Stimulated activated memory B cell treated with anti-CD40 and anti-IgM and Interleukin-4, amounts not matched to agents 10 μg/mL and 1 μg/mL and 100 μg/mL, for 72 hours (primary cell): ENCODE data around the gene OIT3.

ENCODE experiments used
- ATAC-seq: fragments of 150-1000 bp; cut with Tn5 transposase; 2 replicates; pipeline ENCODE4 v1.10.0; 2021
- H3K27ac Mint-ChIP-seq: one replicate; pipeline ENCODE4 v1.8.0; 2022; ENCODE audit warnings: mild to moderate bottlenecking, mixed read lengths
- H3K27me3 Mint-ChIP-seq: one replicate; pipeline ENCODE4 v1.8.0; 2022; ENCODE audit warnings: mixed read lengths
- H3K36me3 Mint-ChIP-seq: one replicate; pipeline ENCODE4 v1.8.0; 2022; ENCODE audit warnings: mixed read lengths
- H3K4me1 Mint-ChIP-seq: one replicate; pipeline ENCODE4 v1.8.0; 2022; ENCODE audit warnings: mixed read lengths
- H3K4me3 Mint-ChIP-seq: one replicate; pipeline ENCODE4 v1.8.0; 2022; ENCODE audit warnings: mild to moderate bottlenecking, moderate library complexity, mixed read lengths
- H3K9me3 Mint-ChIP-seq: one replicate; pipeline ENCODE4 v1.8.0; 2022; ENCODE audit warnings: mixed read lengths

OIT3 gene

DNA sequence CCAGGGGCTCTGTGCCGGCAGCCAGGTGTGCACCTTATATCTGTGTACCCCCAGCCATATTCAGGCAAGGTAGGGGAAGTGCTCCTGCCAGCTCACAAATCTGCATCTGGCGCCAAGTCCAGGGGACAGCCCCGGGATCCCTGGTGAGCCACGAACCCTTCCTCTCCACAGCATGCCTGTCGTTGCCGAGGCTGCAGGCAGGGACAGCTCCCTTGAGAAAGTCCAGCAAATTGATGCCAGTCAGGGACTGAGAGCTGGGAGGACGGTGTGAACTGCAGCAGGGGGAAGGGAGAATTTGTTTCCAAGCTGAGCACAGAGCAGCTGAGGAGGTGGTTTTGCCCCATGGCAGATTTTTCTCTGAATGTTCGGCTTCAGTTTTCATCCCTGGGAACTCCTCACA lies 60.1 kb downstream of the OIT3 start:
- Mint-ChIP-seq H3K36me3 (no peaks in the 10 kb centered on the region), H3K27ac (no peak overlapping the region), H3K4me1 (no peaks in the 10 kb centered on the region), H3K9me3 (no peaks in the 10 kb centered on the region), H3K4me3 (no peak overlapping the region), H3K27me3 (peaks cover 17% of the 10 kb centered on the region)
- no peak for ATAC-seq

DNA sequence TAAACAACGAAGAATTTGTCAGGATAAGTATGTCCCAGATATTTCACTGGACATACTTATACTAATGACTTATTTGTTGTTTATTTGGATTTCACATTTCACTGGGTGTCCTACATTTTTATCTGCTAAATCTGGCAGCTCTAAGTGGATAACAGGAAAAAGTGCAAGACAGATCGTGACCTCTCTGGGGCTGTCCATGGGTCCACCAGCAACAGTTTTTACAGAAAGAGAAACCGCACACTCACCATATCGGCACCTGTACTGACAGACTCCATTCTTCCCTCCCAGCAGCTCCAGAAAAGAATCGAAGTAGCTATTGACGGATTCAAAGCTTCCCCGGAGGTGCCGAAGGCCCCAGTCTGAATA lies 60.7 kb downstream of the OIT3 start:
- Mint-ChIP-seq H3K27ac (no peak overlapping the region), H3K4me1 (no peaks in the 10 kb centered on the region), H3K36me3 (no peaks in the 10 kb centered on the region), H3K27me3 (peaks cover 13% of the 10 kb centered on the region), H3K9me3 (no peaks in the 10 kb centered on the region), H3K4me3 (no peak overlapping the region)
- no peak for ATAC-seq

DNA sequence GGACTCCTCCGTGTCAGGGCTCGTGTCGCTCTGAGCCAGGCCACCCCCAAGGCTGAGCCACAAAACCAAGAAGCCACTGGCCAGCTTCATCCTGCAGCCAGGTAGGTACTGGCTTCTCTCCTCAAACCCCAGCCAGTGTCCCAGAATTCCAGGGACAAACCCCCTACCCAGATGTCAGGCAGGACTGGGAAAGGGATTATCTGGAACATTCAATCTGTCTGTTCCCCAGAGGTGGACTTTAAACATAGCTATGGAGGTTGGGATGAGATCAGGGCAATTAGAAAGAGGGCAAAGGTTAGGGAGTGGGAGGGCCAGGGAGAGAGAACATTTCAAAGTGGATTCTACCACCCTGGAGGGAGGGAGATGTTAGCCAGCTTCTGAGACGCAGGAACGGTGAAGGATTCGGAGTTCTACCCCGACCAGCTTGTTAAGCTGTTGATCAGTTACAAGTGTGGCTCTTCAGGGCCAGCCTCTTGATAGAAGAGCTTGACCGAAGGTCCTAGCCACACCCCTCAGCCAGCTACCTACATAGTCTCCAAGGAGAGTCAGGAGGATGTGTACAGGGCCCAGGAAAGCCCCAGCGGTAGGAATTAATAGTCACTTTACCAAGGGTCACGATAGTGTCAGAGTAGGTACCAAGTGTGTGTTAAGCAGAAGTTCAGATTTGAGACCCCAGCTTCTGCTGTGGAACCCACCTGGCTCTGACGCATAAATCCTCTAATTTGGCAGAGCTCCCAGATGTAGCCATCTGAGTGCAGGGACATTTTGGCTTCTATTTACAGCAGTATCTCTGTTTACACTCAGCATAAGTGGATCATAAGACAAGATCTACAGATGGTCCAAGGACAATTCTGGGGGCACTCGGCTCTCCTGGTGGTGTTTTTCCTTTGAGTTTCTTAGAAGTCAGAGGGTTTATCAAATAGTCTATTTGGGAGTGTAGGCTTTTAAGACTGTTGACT lies 61.3 kb downstream of the OIT3 start, which contains the start of gene PLA2G12B:
TSS of gene PLA2G12B (minus strand) at position 211 of the 959 bp plus-strand sequence. CDS start at position 90, 121 bp downstream.
- Mint-ChIP-seq H3K36me3 (no peaks in the 10 kb centered on the region), H3K9me3 (no peaks in the 10 kb centered on the region), H3K27ac (no peak within 1 kb of the TSS), H3K4me3 (no peak within 1 kb of the TSS), H3K27me3 (peaks cover 7% of the 10 kb centered on the region), H3K4me1 (no peaks in the 10 kb centered on the region)
- ATAC-seq = no peak

DNA sequence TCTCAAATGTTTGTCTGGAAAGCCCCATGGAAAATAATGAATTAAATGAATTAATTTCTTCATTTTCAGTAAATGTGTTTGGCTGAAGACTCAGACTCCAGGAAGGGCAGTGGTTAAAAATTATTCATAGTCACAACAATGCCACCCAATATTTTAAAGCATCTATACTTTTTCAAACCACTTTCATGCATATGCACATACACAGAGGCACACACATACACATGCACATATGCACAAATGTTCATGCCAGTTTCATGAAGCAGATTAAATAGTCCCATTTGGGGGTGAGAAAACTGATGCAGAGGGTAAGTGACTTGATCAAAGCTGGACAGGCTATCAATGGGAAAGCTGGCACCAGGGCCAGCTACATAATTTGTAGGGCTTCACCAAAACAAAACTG lies 62.5 kb downstream of the OIT3 start:
- no peak overlapping the region for H3K27ac Mint-ChIP-seq
- no peaks in the 10 kb centered on the region for H3K9me3 Mint-ChIP-seq
- no peaks in the 10 kb centered on the region for H3K27me3 Mint-ChIP-seq
- ATAC-seq = no peak
- no peak overlapping the region for H3K4me3 Mint-ChIP-seq
- no peaks in the 10 kb centered on the region for H3K36me3 Mint-ChIP-seq
- no peaks in the 10 kb centered on the region for H3K4me1 Mint-ChIP-seq

DNA sequence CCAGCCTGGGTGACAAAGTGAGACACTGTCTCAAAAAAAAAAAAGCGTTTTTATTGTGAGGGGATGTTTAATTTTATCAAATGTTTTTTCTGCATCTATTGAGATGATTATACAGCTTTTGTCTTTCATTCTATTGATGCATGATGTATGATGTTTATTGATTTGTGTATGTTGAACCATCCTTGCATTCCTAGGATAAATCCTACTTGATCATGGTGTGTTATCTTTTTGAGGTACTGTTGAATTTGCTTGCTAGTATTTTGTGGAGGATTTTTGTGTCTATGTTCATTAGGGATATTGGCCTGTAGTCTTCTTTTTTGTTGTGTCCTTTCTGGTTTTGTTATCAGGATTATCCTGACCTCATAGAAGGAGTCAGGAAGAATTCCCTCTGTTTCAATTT lies 83.3 kb downstream of the OIT3 start:
- ATAC-seq = no peak
- Mint-ChIP-seq H3K27ac (no peak overlapping the region), H3K27me3 (peaks cover 65% of the 10 kb centered on the region), H3K4me1 (no peaks in the 10 kb centered on the region), H3K4me3 (no peak overlapping the region), H3K9me3 (peaks cover 40% of the 10 kb centered on the region), H3K36me3 (peaks cover 23% of the 10 kb centered on the region)

DNA sequence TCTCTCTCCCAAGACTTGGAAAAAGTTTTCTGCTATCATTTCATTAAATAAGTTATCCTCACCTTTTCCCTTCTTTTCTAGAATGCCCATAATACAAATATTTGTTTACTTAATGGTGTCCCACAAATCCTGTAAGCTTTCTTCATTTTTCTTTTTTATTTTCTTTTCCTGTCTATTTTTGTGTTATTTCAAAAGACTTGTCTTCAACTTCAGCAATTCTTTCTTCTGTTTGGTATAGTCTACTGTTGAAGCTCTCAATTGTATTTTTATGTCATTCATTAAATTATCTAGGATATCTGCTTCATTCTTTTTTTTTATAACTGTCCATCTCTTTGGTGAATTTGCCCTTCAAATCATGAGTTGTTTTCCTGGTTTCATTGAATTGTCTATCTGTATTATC lies 86.2 kb downstream of the OIT3 start:
- ATAC-seq = no peak
- no peaks in the 10 kb centered on the region for H3K4me1 Mint-ChIP-seq

DNA sequence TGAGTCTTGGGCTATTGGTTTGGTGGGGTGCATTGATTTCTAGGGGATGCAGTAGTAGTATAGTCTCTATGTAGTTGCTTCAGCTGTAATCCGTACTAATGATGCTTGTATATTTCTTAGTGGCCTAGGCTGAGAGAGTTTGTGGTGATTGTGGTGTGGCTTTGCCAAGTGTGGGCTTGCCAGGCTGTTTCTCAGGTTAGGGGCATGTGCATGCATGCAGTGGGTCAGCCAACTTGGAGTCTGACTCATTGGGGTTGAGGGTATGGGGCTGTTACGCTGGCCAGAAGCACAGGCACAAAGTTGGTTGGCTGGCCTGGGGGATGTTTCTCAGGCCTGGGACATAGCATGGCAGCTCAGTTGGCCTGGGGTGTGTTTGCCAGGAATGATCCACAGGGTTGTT lies 86.8 kb downstream of the OIT3 start:
- H3K27ac Mint-ChIP-seq = no peak overlapping the region
- no peak overlapping the region for H3K4me3 Mint-ChIP-seq
- peaks cover 28% of the 10 kb centered on the region for H3K36me3 Mint-ChIP-seq
- peaks cover 44% of the 10 kb centered on the region for H3K9me3 Mint-ChIP-seq
- ATAC-seq = no peak
- no peaks in the 10 kb centered on the region for H3K4me1 Mint-ChIP-seq
- H3K27me3 Mint-ChIP-seq = peaks cover 51% of the 10 kb centered on the region

More for the DNA sequence above, 86.2 kb downstream of the OIT3 start:
- no peak overlapping the region for H3K4me3 Mint-ChIP-seq
- H3K27me3 Mint-ChIP-seq = peaks cover 57% of the 10 kb centered on the region
- H3K27ac Mint-ChIP-seq = no peak overlapping the region
- H3K36me3 Mint-ChIP-seq = peaks cover 28% of the 10 kb centered on the region
- peaks cover 45% of the 10 kb centered on the region for H3K9me3 Mint-ChIP-seq

DNA sequence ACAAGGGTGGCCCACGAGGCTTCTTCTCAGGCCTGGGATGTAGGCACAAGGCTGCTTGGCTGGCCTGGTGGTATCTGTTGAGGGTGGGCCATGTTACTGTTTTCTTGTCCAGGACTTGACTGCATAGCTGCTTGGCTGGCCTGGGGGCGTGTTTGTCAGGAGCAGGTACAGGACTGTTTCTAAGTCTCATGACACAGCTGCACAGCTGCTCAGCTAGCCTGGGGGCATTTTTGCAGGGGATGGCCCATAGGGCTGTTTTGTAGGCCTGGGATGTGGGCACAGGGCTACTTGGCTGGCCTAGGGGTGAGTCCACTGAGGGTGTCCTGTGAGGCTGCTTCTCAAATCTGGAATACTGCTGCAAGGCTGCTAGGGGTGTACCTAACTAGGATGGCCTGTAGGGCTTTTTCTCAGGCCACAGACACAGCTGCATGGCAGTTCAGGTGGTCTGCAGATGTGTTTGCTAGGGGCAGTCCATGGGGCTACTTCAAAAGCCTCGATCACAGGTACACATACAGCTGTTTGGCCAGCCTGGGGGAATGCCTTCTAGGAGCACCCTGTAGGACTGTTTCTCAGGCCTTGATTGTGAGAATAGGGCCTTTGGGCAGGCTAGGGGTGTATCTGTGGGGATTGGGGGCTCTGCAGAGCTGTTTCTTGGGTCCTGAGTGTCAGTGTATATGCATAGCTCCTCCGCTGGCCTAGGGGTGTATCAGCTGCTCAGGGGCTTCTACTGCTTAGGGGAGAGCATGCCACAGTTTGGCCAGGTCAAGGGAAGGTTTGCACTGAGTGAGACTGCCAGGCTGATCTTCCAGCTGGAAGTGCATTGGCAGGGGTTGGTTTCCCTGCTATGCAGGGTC lies 87.7 kb downstream of the OIT3 start:
- no peak overlapping the region for H3K4me3 Mint-ChIP-seq
- no peaks in the 10 kb centered on the region for H3K4me1 Mint-ChIP-seq
- H3K27me3 Mint-ChIP-seq = peaks cover 44% of the 10 kb centered on the region
- no peak overlapping the region for H3K27ac Mint-ChIP-seq
- no peak for ATAC-seq
- peaks cover 28% of the 10 kb centered on the region for H3K36me3 Mint-ChIP-seq
- peaks cover 37% of the 10 kb centered on the region for H3K9me3 Mint-ChIP-seq

DNA sequence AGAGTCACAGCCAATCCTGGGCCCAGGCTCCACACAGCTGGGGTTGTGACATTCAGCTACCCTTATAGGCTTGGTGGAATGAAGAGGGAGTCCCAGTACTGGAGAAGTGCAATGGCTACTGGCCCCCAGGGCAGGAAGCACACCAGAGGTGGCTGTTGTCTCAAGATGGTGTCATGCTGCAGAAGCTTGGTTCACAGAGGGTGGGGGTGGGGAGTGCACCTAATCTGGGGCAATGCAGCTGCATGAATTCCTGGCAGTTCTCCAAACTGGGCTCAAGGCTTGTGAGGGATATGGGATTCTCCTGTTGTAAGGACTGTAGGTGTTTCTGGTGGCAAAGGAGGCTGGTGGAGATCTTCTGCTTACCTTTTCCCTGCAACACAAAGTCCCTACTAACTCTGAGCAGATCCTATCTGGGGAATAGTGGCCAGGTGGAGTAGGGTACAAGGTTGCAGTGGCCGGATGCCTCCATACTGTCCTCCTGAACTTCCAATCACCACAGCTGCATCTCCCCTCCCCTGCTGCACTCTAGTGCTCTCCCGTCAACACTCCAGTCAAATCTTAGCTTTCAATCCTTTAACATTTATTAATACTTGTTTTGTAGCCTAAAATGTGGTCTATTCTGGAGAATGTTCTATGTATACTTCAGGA lies 88.5 kb downstream of the OIT3 start:
- peaks cover 27% of the 10 kb centered on the region for H3K36me3 Mint-ChIP-seq
- ATAC-seq = no peak

More for the DNA sequence above, 88.5 kb downstream of the OIT3 start:
- Mint-ChIP-seq H3K27ac (no peak overlapping the region), H3K27me3 (peaks cover 42% of the 10 kb centered on the region), H3K9me3 (peaks cover 34% of the 10 kb centered on the region), H3K4me1 (no peaks in the 10 kb centered on the region), H3K4me3 (no peak overlapping the region)
